Lung (tissue), 12 donors: Measurements from ENCODE around the gene C4BPA. TPM values are rescaled to one million over a fixed set of nuclear protein-coding genes. Genes with fewer than 3 reads are reported as not detected.
A peak's percentile ranks its signal among the peaks of the same experiment; 100 is the strongest.

Source experiments
- ATAC-seq: fragments of 200-7000 bp; cut with Tn5 transposase; one replicate; pipeline ENCODE4 v1.9.1; 2020; ENCODE audit warnings: moderate number of reproducible peaks; ENCODE audit not compliant: insufficient read depth, low FRiP score
- DNase-seq, 3 donors: peaks; one replicate each; pipeline ENCODE4 v3.0.0-alpha.2; 2013 to 2017
- H3K27ac ChIP-seq, 2 donors: one replicate each; pipeline ENCODE4 v1.5.1; 2013; ENCODE audit warnings: mild to moderate bottlenecking in 2 of 2, moderate library complexity in 2 of 2, control low read depth in 1 of 2, inconsistent platforms in 1 of 2, low read depth in 1 of 2, low read length in 1 of 2
- H3K27me3 ChIP-seq, 3 donors: one replicate each; pipeline ENCODE4 v1.5.1; 2013; ENCODE audit warnings: low read length in 2 of 3; ENCODE audit not compliant: control insufficient read depth in 3 of 3, insufficient read depth in 3 of 3
- H3K36me3 ChIP-seq, 4 donors: one replicate each; pipeline ENCODE4 v1.5.1; 2013; ENCODE audit warnings: low read length in 4 of 4, mild to moderate bottlenecking in 1 of 4, moderate library complexity in 1 of 4; ENCODE audit not compliant: control insufficient read depth in 4 of 4, insufficient read depth in 4 of 4
- H3K4me1 ChIP-seq, 5 donors: one replicate each; pipeline ENCODE4 v1.5.1; 2013; ENCODE audit warnings: low read length in 5 of 5, mild to moderate bottlenecking in 2 of 5, moderate library complexity in 1 of 5; ENCODE audit not compliant: control insufficient read depth in 5 of 5, insufficient read depth in 5 of 5
- H3K4me3 ChIP-seq: one replicate; pipeline ENCODE4 v1.5.1; 2013; ENCODE audit warnings: mild to moderate bottlenecking, control low read depth, moderate library complexity
- H3K9ac ChIP-seq, 2 donors: one replicate each; pipeline ENCODE4 v1.5.1; 2013; ENCODE audit warnings: low read length in 2 of 2, control low read depth in 1 of 2; ENCODE audit not compliant: insufficient read depth in 1 of 2
- H3K9me3 ChIP-seq, 4 donors: one replicate each; pipeline ENCODE4 v1.5.1; 2013; ENCODE audit warnings: low read length in 3 of 4, mild to moderate bottlenecking in 1 of 4, moderate library complexity in 1 of 4; ENCODE audit not compliant: control insufficient read depth in 4 of 4, insufficient read depth in 3 of 4
- WGBS, 2 donors: extraction: QIAGEN DNeasy Blood & Tissue Kit; methylation state at CpG; one replicate each; pipeline ENCODE4 v1.1.7; 2013; 5-methylcytosine and 5-hydroxymethylcytosine counted together
- polyA plus RNA-seq, 2 donors: library from polyadenylated mRNA; stranded (reverse); fragments of 200-250 nt; gene quantifications; one replicate each; pipeline ENCODE4 v1.2.1, GENCODE V29; 2013
- total RNA-seq, 2 donors: library from RNA; depleted of rRNA in 1 of 2; stranded (reverse); fragments of >200 nt in 1 of 2; gene quantifications; one replicate each; pipeline ENCODE4 v1.2.1, GENCODE V29; 2014 to 2021
- TF ChIP-seq, protein P1 (sequence below): IDR thresholded peaks from 2 replicates; pipeline ENCODE4 v1.5.1; 2012; ENCODE audit warnings: mild to moderate bottlenecking; ENCODE audit errors: control extremely low read depth, extremely low read depth
- donor health status: control.
- donor health status: control.
- donor health status: Bipolar disorder and iron deficiency.
- donor health status: healthy.
- donor health status: DM: yes; HTN: yes; CAD: no.

The C4BPA gene
- total and polyA plus RNA-seq, 4 donors = 21.2 to 213 (median 181) TPM

DNA sequence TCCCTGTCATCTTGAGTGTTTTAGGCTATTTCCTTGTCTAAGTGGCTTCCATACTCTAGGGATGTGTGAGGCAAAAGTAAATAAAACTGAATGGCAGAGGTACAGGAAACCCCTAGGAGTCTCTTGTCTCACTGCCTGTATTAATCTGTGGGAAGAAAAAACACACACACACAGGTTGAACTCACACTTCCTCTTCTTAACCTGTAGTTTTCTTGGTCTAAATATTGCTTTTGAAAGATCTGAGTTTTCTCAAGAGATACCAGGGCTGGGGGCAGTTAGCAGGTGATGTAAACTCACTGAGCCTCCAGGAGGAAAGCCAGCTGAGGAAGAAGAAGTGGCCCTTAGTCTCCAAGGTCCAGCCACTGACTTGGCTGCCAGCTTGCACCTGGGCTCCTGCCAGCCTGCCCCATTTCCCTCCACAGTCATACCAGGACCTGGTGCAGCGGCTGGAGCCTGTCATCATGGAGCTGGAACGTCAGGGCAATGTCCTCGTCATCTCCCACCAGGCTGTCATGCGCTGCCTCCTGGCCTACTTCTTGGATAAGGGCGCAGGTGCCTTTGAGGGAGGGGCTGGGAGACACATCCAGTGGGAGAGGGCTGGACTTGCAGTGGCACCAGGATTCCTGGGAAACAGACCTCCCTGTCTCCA lies 34.1 kb upstream of the C4BPA start:
- ATAC-seq (no peak), DNase-seq (no peak)
- 72 to 85% methylated on average over 5 of the region's 5 CpGs for WGBS, 2 donors
- Histone ChIP-seq H3K27me3 (no peaks in the 10 kb centered on the region), H3K4me3 (no peak overlapping the region), H3K36me3 (peaks cover 7 to 19% (median 12%) of the 10 kb centered on the region in 4 donors), H3K4me1 (peaks cover 0 to 9% (median 2%) of the 10 kb centered on the region in 5 donors), H3K9ac (no peak overlapping the region), H3K27ac (peak overlapping the region in 1 of 2 donors; percentile 22), H3K9me3 (no peaks in the 10 kb centered on the region)
- TF ChIP-seq, protein P1, sequence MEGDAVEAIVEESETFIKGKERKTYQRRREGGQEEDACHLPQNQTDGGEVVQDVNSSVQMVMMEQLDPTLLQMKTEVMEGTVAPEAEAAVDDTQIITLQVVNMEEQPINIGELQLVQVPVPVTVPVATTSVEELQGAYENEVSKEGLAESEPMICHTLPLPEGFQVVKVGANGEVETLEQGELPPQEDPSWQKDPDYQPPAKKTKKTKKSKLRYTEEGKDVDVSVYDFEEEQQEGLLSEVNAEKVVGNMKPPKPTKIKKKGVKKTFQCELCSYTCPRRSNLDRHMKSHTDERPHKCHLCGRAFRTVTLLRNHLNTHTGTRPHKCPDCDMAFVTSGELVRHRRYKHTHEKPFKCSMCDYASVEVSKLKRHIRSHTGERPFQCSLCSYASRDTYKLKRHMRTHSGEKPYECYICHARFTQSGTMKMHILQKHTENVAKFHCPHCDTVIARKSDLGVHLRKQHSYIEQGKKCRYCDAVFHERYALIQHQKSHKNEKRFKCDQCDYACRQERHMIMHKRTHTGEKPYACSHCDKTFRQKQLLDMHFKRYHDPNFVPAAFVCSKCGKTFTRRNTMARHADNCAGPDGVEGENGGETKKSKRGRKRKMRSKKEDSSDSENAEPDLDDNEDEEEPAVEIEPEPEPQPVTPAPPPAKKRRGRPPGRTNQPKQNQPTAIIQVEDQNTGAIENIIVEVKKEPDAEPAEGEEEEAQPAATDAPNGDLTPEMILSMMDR = no peak

DNA sequence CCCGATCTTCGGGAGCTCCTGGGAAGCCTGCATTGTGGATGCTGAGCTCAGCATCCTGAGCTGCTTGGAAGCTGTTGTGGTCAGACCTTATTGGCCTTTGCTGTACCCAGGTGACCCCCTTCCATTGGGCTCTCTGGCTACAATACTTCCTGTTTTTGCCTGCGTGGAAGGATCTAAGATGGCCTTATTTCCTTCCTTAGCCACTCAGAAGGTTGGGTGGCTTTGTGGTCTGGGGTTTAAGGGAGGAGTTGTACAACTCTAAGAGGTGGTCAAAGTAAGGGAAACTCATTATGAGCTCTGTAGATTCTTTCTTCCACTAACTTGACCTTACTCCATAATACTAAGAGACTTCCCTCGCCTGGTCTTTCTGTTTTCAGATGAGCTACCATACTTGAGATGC lies 33.2 kb upstream of the C4BPA start:
- peaks cover 5 to 17% (median 11%) of the 10 kb centered on the region in 4 donors for H3K36me3 ChIP-seq
- no peak for DNase-seq
- no peaks in the 10 kb centered on the region for H3K9me3 ChIP-seq
- TF ChIP-seq, protein P1 = no peak
- H3K4me3 ChIP-seq = no peak overlapping the region
- ATAC-seq = no peak
- no peaks in the 10 kb centered on the region for H3K27me3 ChIP-seq
- no peak overlapping the region for H3K9ac ChIP-seq
- peak overlapping the region; percentile 22 to 37 for H3K27ac ChIP-seq
- 57 to 79% methylated on average over 4 of the region's 4 CpGs for WGBS, 2 donors
- H3K4me1 ChIP-seq = peaks cover 0 to 8% (median 2%) of the 10 kb centered on the region in 5 donors

DNA sequence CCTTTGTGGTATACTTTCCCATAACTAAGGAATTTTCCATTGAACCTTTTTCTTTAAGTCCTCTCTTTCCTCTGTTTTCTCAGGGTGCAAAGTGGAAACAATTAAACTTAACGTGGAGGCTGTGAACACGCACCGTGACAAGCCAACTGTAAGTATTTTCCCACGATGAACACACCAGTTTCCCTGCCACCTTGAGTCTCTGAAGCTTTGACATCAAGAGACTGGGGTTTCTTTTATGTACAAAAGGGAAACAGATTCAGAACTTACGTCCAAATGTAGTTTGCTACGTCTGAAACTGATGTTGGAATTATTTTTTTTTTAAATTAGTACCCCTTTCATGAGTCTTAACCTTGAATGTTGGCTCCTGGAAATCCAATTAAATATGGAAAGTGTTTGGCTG lies 32.6 kb upstream of the C4BPA start:
- no peaks in the 10 kb centered on the region for H3K27me3 ChIP-seq
- no peak overlapping the region for H3K4me3 ChIP-seq
- H3K27ac ChIP-seq = no peak overlapping the region
- peaks cover 0 to 10% (median 2%) of the 10 kb centered on the region in 5 donors for H3K4me1 ChIP-seq
- WGBS, 2 donors = 89% methylated on average over 6 of the region's 6 CpGs
- H3K36me3 ChIP-seq = peaks cover 5 to 17% (median 11%) of the 10 kb centered on the region in 4 donors
- TF ChIP-seq, protein P1 = no peak
- no peak overlapping the region for H3K9ac ChIP-seq
- H3K9me3 ChIP-seq = no peaks in the 10 kb centered on the region
- DNase-seq (no peak), ATAC-seq (no peak)
